NCI-H82 treated with DMSO at 0.1 percent for 48 hours (cell line): Measurements from ENCODE around the gene SERAC1.

Experiments
- DNase-seq: peaks from one replicate; lab custom pipeline; 2025; ENCODE audit not compliant: unreplicated experiment; lab: John Stamatoyannopoulos, UW

SERAC1 gene

GRCh38 chr6:158124288-158124687 is 43.8 kb downstream of the SERAC1 start:
- no peak for DNase-seq

GRCh38 chr6:158122048-158122447 is 46.0 kb downstream of the SERAC1 start:
- DNase-seq, result no peak

- no peak for DNase-seq
Observed at GRCh38 chr6:158121335-158121734, 46.7 kb downstream of the SERAC1 start.

GRCh38 chr6:158118886-158119285 is 49.2 kb downstream of the SERAC1 start:
- no peak for DNase-seq

- DNase-seq, result no peak
Observed at GRCh38 chr6:158115508-158115907, 52.6 kb downstream of the SERAC1 start.

GRCh38 chr6:158115102-158115501 is 53.0 kb downstream of the SERAC1 start:
- no peak for DNase-seq

- DNase-seq, result no peak
Observed at GRCh38 chr6:158113802-158114201, 54.3 kb downstream of the SERAC1 start.

- DNase-seq, result no peak
Observed at GRCh38 chr6:158111987-158112386, 56.1 kb downstream of the SERAC1 start.

GRCh38 chr6:158110986-158111385 is 57.1 kb downstream of the SERAC1 start:
- no peak for DNase-seq

GRCh38 chr6:158109748-158110147 is 58.3 kb downstream of the SERAC1 start:
- DNase-seq, result no peak

- DNase-seq, result no peak
Observed at GRCh38 chr6:158104696-158105095, 63.4 kb downstream of the SERAC1 start.

- no peak for DNase-seq
Observed at GRCh38 chr6:158103228-158103627, 64.8 kb downstream of the SERAC1 start.

- DNase-seq, result no peak
Observed at GRCh38 chr6:158095671-158096070, 72.4 kb downstream of the SERAC1 start.

- no peak for DNase-seq
Observed at GRCh38 chr6:158095031-158095430, 73.0 kb downstream of the SERAC1 start.

GRCh38 chr6:158092806-158093205 is 75.3 kb downstream of the SERAC1 start:
- DNase-seq, result no peak

- no peak for DNase-seq
Observed at GRCh38 chr6:158087224-158087867, 80.7 kb downstream of the SERAC1 start.

- DNase-seq, result no peak
Observed at GRCh38 chr6:158086504-158087223, 81.4 kb downstream of the SERAC1 start.

GRCh38 chr6:158086054-158086503 is 82.0 kb downstream of the SERAC1 start:
- DNase-seq, result no peak

- DNase-seq, result no peak
Observed at GRCh38 chr6:158085261-158086053, 82.6 kb downstream of the SERAC1 start.

- no peak for DNase-seq
Observed at GRCh38 chr6:158083455-158084325, 84.4 kb downstream of the SERAC1 start.

- no peak for DNase-seq
Observed at GRCh38 chr6:158081657-158081935, 86.5 kb downstream of the SERAC1 start.
